Upper lobe of left lung (tissue), 4 donors: ENCODE data around the gene GDE1.
"Not testable (repeated sequence)": the region's sequence is repeated elsewhere in the genome, so short reads cannot be mapped to it uniquely, and the experiment has no call there.

Source experiments
- EP300 ChIP-seq, 4 donors: sonication (generic); formaldehyde crosslinking; IDR thresholded peaks; one replicate each; pipeline ENCODE4 v1.5.1; 2017; ENCODE audit warnings: antibody characterized with exemption in 4 of 4, control low read depth in 2 of 4
- POLR2A ChIP-seq, 4 donors: fragments of 450-650 bp; IDR thresholded peaks; one replicate each; pipeline ENCODE4 v1.5.1; 2016 to 2017; ENCODE audit warnings: antibody characterized with exemption in 4 of 4, mild to moderate bottlenecking in 2 of 4
- POLR2AphosphoS5 ChIP-seq, 2 donors: sonication (generic); formaldehyde crosslinking; IDR thresholded peaks; one replicate each; pipeline ENCODE4 v1.5.1; 2017; ENCODE audit warnings: antibody characterized with exemption in 2 of 2
- TF ChIP-seq, protein P1 (sequence below), 6 experiments: fragments of 450-650 bp in 4 of 6; fragments of 200-600 bp in 2 of 6; sonication (generic) in 2 of 6; IDR thresholded peaks; one replicate each; pipeline ENCODE4 v1.5.1; 2016 to 2019; ENCODE audit warnings: antibody characterized with exemption in 6 of 6

DNA sequence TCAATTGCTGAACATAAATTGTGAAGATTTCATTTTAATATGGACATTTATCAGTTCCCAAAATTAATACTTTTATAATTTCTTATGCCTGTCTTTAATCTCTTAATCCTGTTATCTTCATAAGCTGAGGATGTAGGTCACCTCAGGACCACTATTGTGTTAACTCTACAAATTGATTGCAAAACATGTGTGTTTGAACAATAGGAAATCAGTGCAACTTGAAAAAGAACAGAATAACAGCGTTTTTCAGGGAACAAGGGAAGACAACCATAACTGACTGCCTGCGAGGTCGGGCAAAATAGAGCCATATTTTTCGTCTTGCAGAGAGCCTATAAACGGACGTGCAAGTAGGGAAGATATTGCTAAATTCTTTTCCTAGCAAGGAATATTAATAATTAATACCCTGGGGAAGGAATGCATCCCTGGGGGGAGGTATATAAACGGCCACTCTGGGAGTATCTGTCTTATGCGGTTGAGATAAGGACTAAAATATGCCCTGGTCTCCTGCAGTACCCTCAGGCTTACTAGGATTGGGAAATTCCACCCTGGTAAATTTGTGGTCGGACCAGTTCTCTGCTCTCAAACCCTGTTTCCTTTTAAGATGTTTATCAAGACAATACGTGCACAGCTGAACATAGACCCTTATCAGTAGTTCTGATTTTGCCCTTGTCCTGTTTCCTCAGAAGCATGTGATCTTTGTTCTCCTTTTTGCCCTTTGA lies 21.5 kb upstream of the GDE1 start:
- TF ChIP-seq, protein P1, sequence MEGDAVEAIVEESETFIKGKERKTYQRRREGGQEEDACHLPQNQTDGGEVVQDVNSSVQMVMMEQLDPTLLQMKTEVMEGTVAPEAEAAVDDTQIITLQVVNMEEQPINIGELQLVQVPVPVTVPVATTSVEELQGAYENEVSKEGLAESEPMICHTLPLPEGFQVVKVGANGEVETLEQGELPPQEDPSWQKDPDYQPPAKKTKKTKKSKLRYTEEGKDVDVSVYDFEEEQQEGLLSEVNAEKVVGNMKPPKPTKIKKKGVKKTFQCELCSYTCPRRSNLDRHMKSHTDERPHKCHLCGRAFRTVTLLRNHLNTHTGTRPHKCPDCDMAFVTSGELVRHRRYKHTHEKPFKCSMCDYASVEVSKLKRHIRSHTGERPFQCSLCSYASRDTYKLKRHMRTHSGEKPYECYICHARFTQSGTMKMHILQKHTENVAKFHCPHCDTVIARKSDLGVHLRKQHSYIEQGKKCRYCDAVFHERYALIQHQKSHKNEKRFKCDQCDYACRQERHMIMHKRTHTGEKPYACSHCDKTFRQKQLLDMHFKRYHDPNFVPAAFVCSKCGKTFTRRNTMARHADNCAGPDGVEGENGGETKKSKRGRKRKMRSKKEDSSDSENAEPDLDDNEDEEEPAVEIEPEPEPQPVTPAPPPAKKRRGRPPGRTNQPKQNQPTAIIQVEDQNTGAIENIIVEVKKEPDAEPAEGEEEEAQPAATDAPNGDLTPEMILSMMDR (IDR thresholded peaks at IDR 0.05), result not testable (repeated sequence)
- TF ChIP-seq POLR2A, POLR2AphosphoS5, EP300 (IDR thresholded peaks at IDR 0.05): not testable (repeated sequence)
